DMS153 treated with DMSO at 0.1 percent for 48 hours (cell line): ENCODE results near the gene SSC4D.
"Not testable (repeated sequence)": the region's sequence is repeated elsewhere in the genome, so short reads cannot be mapped to it uniquely, and the experiment has no call there.

Experiments used
- DNase-seq: peaks from one replicate; lab custom pipeline; 2025; ENCODE audit not compliant: unreplicated experiment; lab: John Stamatoyannopoulos, UW

Gene SSC4D

DNA sequence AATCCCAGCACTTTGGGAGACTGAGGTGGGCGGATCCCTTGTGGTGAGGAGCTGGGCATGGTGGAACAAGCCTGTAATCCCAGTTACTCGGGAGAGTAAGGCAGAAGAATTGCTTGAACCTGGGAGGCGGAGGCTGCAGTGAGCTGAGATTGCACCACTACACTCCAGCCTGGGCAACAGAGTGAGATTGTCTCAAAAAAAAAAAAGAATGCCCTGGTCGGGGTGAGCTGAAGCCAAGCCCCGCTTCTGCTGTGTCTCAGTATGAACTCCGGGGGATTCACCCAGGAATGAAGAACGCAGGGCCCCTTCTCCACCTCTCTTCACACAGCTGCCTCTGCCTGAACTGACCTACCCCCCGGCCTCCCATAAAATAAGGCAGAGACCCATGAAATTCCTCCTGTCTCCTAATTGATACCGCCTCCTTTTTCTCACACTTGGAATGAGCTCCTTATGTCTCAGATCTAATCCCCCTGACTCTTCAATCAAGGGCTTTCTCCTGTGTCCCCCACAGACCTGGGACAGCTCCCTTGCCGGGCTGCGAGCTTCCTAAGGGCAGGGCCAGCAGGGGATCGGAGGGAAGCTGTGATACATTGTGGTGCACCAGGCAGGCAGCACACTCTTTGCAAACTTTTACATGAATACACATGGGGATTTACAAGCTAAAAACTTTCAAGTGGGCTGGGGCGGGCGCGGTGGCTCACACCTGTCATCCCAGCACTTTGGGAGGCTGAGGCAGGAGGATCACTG is 14.3 kb upstream of the SSC4D start:
- DNase-seq: no peak

DNA sequence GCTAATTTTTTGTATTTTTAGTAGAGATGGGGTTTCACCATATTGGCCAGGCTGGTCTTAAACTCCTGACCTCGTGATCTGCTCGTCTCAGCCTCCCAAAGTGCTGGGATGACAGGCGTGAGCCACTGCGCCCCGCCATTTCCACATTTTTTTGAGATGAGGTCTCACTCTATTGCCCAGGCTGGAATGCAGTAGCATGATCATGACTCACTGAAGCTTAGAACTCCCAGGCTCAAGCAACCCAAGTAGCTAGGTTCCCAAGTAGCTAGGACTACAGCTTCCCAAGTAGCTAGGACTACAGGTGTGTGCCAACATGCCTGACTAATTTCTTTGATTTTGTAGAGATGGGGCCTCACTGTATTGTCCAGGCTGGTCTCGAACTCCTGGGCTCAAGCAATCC is 11.6 kb upstream of the SSC4D start:
- not testable (repeated sequence) for DNase-seq

DNA sequence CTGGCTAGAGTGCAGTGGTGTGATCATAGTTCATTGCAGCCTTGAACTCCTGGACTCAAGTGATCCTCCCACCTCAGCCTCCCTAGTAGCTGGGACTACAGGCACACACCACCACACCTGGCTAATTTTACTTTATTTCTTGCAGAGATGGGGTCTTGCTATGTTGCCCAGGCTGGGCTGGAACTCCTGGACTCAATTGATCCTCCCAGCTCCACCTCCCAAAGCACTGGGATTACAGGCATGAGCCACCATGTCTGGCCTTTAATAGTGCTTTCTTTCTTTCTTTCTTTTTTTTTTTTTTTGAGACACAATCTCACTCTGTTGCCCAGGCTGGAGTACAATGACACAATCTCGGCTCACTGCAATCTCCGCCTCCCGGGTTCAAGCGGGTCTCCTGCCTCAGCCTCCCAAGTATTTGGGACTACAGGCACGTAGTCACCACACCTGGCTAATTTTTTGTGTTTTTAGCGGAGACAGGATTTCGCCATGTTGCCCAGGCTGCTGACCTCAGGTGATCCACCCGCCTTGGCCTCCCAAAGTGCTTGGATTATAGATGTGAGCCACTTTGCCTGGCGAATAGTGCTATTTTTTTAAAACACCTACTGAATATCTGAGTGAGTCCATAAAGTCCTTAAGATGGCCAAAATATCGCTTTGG is 8.3 kb upstream of the SSC4D start:
- not testable (repeated sequence) for DNase-seq

DNA sequence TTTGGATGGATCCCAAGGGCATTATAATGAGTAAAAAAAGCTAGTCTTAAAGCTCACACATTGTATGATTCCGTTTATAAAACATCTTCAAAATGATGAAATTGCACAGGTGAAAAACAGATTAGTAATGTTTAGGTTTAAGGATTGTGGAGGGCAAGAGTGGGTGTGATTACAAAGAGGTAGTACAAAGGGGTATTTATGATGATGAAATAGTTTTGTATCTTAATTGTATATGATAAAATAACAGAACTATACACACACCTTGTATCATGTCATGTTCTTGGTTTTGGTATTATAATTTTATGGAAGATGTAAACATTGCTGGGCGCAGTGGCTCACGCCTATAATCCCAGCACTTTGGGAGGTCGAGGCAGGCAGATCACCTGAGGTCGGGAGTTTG is 2.8 kb upstream of the SSC4D start:
- no peak for DNase-seq

DNA sequence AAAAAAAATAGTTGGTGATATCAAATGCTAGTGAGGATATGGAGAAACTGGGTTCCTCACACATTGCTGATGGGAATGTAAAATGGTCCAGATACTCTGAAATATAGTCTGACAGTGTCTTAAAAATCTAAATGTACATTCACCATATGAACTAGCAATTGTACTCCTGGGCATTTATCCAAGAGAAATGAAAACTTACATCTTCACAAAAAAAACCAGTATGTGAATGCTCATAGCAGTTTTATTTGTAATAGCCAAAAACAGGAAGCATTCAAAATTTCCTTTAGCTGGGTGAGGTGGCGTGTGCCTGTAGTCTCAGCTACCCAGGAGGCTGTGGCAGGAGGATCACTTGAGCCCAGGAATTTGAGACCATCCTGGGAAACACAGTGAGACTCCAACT is 2.1 kb upstream of the SSC4D start:
- DNase-seq: no peak

DNA sequence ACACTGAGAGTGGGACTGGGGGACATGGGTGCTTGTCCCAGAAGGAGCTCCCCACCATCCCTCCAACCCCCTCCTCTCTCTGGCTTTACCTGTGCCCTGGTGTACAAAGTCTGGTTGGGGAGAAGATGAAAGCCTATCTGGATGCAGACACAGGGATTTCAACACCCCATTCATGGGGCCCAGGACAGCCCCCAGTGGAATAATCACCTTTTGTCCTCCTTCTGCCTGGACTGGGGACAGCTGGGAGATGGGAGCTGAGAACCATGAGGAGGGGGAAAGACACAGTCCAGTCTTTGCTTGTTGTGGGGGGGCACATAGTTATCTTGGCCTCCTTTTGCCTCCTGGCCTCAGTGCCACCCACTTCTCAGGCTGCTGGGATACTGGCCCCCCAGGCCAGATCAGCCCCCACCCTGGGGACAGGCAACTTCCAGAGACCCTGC is 1.4 kb downstream of the SSC4D start:
- DNase-seq: no peak

DNA sequence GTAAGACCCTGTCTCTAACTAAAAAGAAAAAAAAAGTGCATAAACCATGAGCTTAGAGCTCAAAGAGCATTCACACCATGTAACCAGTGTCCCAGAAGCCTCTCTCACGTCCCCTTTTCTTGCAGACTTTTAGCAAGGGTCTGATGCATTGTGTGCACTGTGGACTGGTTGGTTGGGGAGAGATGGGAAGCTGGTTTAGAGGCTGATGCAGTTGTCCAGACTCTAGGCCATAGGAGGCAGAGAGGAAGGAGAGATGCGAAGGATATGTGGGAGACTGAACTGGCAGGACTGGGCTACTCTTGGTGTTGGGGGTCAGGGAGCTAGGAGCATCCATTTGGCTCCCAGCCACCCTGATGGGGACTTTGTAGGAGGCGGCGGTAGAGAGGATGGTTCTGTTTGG is 1.8 kb downstream of the SSC4D start:
- DNase-seq: no peak

DNA sequence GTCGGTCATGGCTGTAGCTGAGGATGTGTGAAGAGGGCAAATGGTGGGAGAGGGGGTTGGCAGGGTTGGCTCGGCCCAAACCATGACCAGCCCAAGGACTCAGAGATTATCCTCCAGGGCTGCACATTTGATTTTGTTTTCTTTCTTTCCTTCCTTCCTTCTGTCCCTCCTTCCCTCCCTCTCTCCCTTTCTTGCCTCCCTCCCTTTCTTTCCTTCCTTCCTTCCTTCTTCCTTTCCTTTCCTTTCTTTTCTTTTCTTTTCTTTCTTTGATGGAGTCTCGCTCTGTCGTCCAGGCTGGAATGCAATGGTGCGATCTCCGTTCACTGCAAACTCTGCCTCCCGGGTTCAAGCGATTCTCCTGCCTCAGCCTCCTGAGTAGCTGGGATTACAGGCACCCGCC is 3.8 kb downstream of the SSC4D start:
- no peak for DNase-seq

DNA sequence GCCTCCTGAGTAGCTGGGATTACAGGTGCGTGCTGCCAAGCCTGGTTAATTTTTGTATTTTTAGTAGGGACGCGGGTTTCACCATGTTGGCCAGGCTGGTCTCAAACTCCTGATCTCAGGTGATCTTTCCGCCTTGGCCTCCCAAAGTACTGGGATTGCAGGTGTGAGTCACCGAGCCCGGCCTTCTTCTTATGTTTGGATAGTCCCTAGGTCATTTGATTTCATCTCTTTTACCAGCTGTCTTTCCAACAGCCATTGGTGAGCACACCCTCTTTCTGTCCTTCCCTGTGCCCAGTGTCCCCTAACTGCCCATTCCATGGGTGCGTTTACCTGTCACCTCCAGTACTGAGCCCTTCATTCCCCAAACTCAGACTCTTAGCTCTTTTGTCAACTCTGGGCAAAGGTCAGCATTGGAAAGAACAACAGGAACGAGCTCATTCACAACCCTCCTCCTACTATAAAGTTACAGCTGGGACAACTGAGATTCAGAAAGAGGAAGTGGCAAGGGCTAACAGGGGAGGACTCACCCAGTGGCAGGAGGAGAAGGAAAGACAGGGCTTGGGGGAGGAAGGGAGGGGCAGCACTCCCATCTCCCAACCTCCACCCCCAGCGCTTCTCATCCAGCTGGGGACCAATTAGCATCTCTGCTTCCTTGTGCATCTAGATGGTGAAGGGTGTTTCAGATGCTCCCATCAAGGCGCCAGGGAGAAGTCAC is 5.6 kb downstream of the SSC4D start:
- no peak for DNase-seq

DNA sequence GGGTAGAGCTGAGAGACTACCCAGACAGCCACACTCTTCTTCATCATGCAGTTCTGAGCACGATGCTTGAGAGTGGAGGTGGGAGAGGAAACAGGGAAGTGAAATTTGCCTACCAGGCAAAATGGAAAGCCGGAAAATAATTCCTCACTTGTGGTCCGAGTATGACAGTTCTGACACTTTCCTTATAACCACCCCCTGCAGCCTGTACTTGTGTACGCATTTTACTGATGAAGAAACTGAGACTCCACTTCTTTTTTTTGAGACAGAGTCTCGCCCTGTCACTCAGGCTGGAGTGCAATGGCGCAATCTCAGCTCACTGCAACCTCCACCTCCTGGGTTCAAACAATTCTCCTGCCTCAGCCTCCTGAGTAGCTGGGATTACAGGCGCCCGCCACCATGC is 6.4 kb downstream of the SSC4D start:
- DNase-seq: not testable (repeated sequence)

DNA sequence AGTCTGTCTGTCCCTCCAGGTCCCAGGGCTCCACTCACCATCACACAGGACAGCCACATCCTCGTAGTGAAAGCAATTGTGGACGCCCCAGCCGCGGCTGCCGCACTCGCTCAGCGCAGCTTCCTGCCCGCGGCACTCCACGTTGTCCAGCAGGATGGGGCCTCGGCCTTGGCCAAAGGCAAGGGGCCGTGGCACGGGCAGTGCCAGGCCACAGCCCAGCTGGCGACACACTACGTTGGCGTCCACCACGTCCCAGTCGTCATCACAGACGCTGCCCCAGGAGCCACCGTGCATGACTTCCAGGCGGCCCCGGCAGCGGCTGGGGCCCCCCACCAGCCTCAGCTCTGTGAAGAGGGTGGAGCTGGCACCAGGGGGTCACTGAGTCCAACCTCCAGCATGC is 9.2 kb downstream of the SSC4D start:
- no peak for DNase-seq

DNA sequence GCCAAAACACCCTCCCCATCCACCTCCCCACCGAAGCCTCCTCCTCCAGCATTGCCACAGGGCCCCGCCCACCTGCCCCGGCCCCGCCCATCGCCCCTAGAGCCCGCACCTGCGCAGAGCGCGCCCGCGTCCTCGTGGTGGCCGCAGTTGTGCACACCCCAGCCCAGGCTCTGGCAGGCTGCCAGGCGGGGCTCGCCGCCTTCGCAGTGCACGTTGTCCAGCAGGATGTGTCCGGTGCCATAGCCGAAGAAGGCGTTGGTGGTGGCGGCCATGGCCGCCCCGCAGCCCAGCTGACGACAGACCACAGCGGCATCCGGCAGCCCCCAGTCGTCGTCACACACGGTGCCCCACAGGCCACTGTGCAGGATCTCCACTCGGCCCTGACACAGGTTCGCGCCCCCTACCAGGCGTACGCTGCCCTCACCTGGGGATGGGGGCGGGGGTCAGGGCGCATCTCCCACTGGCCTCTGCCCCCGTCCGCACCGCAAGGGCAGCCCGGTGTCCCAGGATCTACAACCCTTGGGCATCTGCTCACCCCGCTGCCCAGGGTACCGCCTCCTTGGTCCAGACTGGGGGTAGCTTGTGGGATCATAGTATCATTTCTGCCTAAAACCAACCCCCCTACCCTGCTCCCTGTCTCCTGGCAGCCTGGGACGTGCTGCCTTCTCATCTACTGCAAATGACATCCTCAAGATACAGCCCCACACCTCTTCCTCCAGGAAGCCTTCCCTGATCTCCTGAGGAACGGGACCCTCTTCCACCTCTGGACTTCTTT is 11.9 kb downstream of the SSC4D start:
- peak; percentile 54 for DNase-seq

DNA sequence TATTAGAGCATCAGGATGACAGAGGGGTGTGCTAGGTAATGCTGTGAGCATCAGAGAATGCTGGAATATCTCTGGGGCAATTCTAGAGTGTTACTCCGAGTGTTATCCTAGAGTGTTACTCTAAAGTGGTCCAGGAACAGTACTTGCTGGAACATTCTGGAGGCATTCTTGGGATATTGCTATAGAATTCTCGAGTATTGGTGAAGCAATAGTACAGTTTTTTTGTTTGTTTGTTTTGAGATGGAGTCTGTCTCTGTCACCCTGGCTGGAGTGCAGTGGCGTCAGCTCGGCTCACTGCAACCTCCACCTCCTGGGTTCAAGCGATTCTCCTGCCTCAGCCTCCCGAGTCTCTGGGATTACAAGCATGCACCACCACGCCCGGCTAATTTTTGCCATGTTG is 12.6 kb downstream of the SSC4D start:
- DNase-seq: no peak

DNA sequence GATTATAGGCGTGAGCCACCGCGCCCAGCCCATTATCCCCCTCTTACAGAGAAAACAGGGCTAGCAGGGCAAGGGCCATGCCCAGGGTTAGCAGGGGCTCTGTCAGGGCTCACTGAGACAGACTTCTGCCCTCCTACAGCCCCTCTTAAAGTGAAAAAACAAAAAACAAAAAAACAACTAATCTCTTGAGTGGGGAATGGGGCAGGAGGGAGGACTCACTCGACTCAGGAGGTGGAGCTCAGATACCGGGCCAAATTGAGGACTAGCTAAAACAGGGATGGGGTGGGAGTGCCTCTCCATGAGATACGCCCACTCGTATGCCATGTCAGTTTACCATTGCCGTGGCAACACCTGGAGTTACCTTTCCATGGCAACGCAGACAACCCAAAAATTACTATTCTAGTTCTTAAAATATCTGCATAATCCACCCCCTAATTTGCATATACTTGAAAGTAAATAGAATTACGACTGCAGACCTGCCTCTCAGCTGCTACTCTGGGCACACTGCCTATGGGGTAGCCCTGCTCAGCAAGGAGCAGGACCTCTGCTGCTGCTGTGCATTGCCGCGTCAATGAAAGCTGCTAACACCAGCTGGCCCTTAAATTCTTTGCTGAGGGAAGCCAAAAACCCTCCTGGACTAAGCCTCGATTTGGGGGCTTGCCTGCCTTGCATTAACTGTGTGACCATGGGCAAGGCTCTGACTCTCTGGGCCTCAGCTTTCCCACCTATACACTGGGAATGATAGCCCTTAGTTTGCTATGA is 13.4 kb downstream of the SSC4D start:
- no peak for DNase-seq

DNA sequence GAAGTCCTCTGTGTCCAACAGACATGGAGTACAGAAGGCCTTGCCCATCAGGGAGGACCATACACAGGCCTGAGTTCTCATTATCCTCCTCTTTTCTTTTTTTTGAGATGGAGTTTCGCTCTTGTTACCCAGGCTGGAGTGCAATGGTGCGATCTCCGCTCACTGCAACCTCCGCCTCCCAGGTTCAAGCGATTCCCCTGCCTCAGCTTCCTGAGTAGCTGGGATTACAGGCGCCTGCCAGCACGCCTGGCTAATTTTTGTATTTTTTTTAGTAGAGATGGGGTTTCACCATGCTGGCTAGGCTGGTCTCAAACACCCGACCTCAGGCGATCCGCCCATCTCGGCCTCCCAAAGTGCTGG is 13.9 kb downstream of the SSC4D start:
- DNase-seq: not testable (repeated sequence)

DNA sequence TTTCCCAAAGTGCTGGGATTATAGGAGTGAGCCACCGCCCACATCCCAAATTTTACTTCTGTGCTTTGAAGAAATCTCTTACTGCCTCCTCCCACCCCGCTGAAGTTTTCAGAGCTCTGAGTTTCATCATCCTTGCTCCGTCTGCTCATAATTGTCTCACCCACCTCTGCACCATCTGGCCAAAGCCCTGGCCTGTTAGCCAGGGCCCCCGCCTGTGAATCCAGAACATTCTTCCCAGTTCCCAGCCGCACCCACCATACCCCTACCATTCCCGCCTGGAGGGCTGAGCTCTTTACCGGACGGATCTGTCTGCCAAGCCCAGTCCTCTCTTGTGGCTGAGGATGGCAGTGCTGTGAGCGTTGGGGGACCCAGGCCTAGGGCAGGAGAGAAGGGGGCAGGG is 14.5 kb downstream of the SSC4D start:
- DNase-seq: no peak

DNA sequence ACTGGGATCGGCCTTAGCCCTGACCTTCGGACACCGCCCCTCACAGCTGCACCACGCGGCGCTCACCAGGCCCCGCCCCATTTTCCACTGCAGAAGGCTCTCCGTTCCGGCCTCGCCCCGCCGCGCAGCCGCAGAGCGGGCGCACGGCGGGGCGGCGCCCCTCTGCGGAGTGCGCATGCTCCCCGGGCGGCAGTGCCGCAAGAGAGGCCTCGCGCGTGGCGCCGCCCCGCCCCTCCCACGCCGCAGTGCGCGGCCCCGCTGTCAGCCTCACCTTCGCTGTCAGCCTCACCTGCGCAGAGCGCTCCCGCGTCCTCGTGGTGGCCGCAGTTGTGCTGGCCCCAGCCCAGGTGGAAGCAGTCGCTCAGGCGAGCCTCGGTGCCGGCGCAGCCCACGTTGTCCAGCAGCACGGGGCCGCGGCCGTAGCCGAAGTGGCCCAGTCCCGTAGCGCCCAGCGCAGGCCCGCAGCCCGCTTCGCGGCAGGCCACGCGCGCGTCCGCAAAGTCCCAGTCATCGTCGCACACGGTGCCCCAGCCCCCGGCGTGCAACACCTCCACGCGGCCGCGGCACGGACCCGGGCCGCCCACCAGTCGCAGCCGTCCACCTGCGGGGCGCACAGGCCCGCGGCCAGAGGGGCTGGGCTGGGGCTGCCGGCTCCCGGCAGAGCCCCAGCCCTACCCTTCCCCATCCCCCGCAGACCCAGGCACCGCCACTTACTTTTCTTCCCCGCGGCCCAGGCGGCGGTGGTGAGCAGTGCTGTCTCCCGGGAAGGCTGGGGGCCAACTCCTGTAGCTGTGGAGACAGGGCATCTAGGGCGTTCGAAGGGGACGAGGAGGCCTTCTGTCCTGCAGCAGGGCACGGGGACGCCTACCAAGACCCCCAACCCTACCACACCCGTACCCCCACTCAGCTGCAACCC is 16.1 kb downstream of the SSC4D start:
- DNase-seq: peak; percentile 81

DNA sequence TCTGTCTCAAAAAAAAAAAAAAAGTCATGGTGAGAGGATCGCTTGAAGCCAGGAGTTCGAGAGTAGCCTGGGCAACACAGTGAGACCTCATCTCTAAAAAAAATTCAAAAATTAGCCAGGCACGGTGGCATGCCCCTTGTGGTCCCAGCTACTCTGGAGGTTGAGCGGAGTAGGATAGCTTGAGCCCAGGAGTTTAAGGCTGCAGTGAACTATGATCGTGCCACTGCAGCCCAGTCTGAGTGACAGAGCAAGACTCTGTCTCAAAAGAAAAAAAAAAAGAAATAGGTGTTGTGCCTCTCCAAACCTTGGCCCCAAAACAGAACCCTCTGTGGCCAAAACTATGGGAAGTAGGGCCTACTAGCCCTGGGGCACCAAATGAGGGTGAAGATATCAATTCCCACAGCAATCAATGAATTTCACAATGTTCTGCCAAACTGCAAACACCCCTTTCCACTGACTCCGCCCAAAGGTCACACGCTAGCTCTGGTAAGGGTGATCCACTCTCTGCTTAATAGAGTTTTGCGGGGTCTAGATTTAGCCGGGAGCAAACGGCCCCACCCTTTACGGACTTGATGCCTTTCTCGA is 16.9 kb downstream of the SSC4D start:
- no peak for DNase-seq

DNA sequence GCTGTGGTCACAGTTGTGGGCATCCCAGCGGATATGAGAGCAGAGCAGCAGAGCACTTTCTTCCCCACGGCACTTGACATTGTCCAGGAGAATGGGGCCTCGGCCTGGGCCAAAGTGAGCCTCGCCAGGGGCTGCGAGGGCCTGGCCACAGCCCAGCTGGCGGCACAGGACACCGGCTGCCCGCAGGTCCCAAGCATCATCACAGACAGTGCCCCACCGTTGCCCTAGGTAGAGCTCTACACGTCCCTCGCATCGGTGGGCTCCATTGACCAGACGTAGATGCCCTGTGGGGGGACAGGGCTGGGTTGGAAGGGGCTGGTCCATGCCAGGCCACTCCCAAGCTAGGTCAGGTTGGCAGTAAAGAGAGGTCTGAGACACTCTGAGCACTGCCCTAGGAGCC is 19.4 kb downstream of the SSC4D start:
- no peak for DNase-seq
